ENCODE results near the gene CBLC.
A peak's percentile ranks its signal among the peaks of the same experiment; 100 is the strongest.

Gene CBLC

GRCh38 chr19:44800461-44800860 lies 22.8 kb downstream of the CBLC start:
- ChIA-PET CTCF (interaction anchor here (0.6 kb wide), 2 partner anchors 36 to 83 kb away, joined by 5 read pairs; no protein-coding TSS in a partner anchor), POLR2A (no interaction called here)
- no peak overlapping the region for H3K27ac ChIP-seq (ENCODE audit: extremely low read depth, low read depth, low read length)
- no peaks in the 10 kb centered on the region for H3K36me3 ChIP-seq (ENCODE audit: control insufficient read depth in 2 of 2, insufficient read depth in 1 of 2, low read length in 2 of 2)
- H3K4me1 ChIP-seq (ENCODE audit: control insufficient read depth, insufficient read depth, low read length): no peaks in the 10 kb centered on the region; the same call in 1 of the 2 replicates
- no peak overlapping the region for H3K4me3 ChIP-seq (ENCODE audit: low read depth, low read length)
- no peaks in the 10 kb centered on the region for H3K9me3 ChIP-seq (ENCODE audit: control insufficient read depth, insufficient read depth, low read depth, low read length)
- peak; percentile 42; the same call in 1 of the 2 replicates for TF ChIP-seq ZNF692 (tag by site-specific recombination; IDR thresholded peaks at IDR 0.05)
- TF ChIP-seq ZFP69B (tag by site-specific recombination; IDR thresholded peaks at IDR 0.05): no peak
- TF ChIP-seq ZNF16 (tag by site-specific recombination; IDR thresholded peaks at IDR 0.05; ENCODE audit: low read depth): no peak
- peak; percentile 61; the same call in 1 of the 2 replicates for TF ChIP-seq ZNF561 (tag by site-specific recombination; IDR thresholded peaks at IDR 0.05; ENCODE audit: borderline replicate concordance)
- no peak for TF ChIP-seq KLF17 (tag by site-specific recombination; IDR thresholded peaks at IDR 0.05)
- peak; percentile 73 for TF ChIP-seq ZFHX2 (tag by site-specific recombination; conservative IDR thresholded peaks at IDR 0.05)
- TF ChIP-seq ZSCAN30 (tag by site-specific recombination; IDR thresholded peaks at IDR 0.05): peak; percentile 40; the same call in 1 of the 2 replicates
- TF ChIP-seq KLF9 (tag by site-specific recombination; IDR thresholded peaks at IDR 0.05; ENCODE audit: low read depth): 0 out of 2 replicates have a peak, but pooled peaks have one; percentile 20
- peak; percentile 98 for TF ChIP-seq CTCF (tag by site-specific recombination; IDR thresholded peaks at IDR 0.05)
- TF ChIP-seq ZXDB (tag by site-specific recombination; IDR thresholded peaks at IDR 0.05): 0 out of 2 replicates have a peak, but pooled peaks have one; percentile 11
- 0 out of 2 replicates have a peak, but pooled peaks have one; percentile 22 for TF ChIP-seq KLF1 (tag by site-specific recombination; IDR thresholded peaks at IDR 0.05)
- no peak for TF ChIP-seq HOXC10 (CRISPR knock-in tag; IDR thresholded peaks at IDR 0.05)
- peak; percentile 14; the same call in 1 of the 2 replicates for TF ChIP-seq PRDM10 (tag by site-specific recombination; IDR thresholded peaks at IDR 0.05)
- TF ChIP-seq PRDM4 (tag by site-specific recombination; IDR thresholded peaks at IDR 0.05): peak; percentile 75
- no peak for TF ChIP-seq ZNF394 (tag by site-specific recombination; IDR thresholded peaks at IDR 0.05; ENCODE audit: borderline replicate concordance)
- peak; percentile 38; the same call in 1 of the 2 replicates for TF ChIP-seq GLIS1 (tag by site-specific recombination; IDR thresholded peaks at IDR 0.05)
- 0 out of 2 replicates have a peak, but pooled peaks have one; percentile 41 for TF ChIP-seq KLF16 (tag by site-specific recombination; IDR thresholded peaks at IDR 0.05)
- no peak for TF ChIP-seq ZNF362 (tag by site-specific recombination; IDR thresholded peaks at IDR 0.05)
- no peak for TF ChIP-seq ZBTB20 (tag by site-specific recombination; IDR thresholded peaks at IDR 0.05)
- TF ChIP-seq ZNF10 (tag by site-specific recombination; IDR thresholded peaks at IDR 0.05): no peak
- peak; percentile 44 for TF ChIP-seq SP3 (tag by site-specific recombination; IDR thresholded peaks at IDR 0.05)
- TF ChIP-seq ZNF292 (tag by site-specific recombination; IDR thresholded peaks at IDR 0.05; ENCODE audit: borderline replicate concordance, low read depth): no peak
- TF ChIP-seq ZBTB10 (tag by site-specific recombination; IDR thresholded peaks at IDR 0.05): 0 out of 2 replicates have a peak, but pooled peaks have one; percentile 18
